Brain microvascular endothelial cell (primary cell): ENCODE measurements around the gene HS6ST2.
A peak's percentile ranks its signal among the peaks of the same experiment; 100 is the strongest.

Experiments used
- DNase-seq: peaks from one replicate; pipeline ENCODE4 v3.0.0-alpha.2; 2020
- H3K27ac ChIP-seq: fragments of 250-450 bp; sonication (Bioruptor Pico); 2 replicates; pipeline ENCODE4 v1.5.1; 2020; ENCODE audit warnings: mild to moderate bottlenecking, moderate library complexity
- H3K27me3 ChIP-seq: fragments of 250-450 bp; sonication (Bioruptor Pico); replicated peaks from 2 replicates; pipeline ENCODE4 v1.5.1; 2020; ENCODE audit warnings: mild to moderate bottlenecking
- H3K36me3 ChIP-seq: fragments of 250-450 bp; sonication (Bioruptor Pico); replicated peaks from 2 replicates; pipeline ENCODE4 v1.5.1; 2020; ENCODE audit warnings: mild to moderate bottlenecking
- H3K4me3 ChIP-seq: 2 replicates; pipeline ENCODE4 v1.5.1; 2011; ENCODE audit warnings: low read depth, mild to moderate bottlenecking, control low read depth, low read length, moderate library complexity
- in situ Hi-C: cut with HindIII; loops from 2 replicates; pipeline ENCODE4 v1.10.0; 2017; ENCODE audit warnings: low sequenced_read_pairs, low pct_ligation_motif_present
- TF ChIP-seq, protein P1 (sequence below): IDR thresholded peaks from 2 replicates; pipeline ENCODE4 v1.5.1; 2011; ENCODE audit warnings: low read depth, mild to moderate bottlenecking, moderate library complexity, low read length, control low read depth, inconsistent platforms; ENCODE audit errors: missing control alignments

Gene HS6ST2

DNA sequence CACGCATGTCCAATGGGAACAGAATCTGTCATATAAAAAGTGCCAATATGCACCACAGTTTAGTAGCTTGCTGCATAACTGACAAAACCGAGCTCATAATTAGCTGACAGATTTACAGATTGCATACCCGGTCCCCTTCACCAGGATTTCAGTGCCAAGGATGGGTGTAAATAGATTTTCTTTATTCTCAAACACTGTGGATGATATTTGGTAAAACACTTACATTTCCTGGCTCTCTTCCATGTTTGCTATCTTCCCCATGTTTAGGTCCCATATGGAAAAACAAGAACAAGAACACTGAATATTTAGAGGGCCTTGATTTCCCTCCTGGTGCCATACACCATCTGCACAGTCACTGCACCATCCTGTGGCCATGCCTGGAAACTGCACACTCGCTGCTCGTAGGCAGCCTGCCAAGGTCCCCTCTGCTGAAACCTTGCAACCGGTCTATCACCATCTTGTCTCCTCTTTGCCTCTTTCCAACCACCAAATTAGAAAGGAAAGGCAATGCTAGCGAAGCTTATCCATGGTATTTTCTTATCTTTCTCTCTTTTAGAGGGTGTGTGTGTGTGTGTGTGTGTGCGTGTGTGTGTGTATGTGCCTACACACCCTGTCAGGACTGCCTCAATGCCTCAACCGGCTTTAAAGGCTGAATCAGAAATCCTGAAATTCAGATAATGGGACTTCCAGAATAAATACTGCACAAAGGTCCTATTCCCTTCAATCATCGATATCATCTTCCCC lies 345.4 kb downstream of the HS6ST2 start:
- H3K27me3 ChIP-seq, result no peaks in the 10 kb centered on the region
- H3K27ac ChIP-seq, result no peak overlapping the region
- H3K36me3 ChIP-seq, result no peaks in the 10 kb centered on the region
- TF ChIP-seq, protein P1, sequence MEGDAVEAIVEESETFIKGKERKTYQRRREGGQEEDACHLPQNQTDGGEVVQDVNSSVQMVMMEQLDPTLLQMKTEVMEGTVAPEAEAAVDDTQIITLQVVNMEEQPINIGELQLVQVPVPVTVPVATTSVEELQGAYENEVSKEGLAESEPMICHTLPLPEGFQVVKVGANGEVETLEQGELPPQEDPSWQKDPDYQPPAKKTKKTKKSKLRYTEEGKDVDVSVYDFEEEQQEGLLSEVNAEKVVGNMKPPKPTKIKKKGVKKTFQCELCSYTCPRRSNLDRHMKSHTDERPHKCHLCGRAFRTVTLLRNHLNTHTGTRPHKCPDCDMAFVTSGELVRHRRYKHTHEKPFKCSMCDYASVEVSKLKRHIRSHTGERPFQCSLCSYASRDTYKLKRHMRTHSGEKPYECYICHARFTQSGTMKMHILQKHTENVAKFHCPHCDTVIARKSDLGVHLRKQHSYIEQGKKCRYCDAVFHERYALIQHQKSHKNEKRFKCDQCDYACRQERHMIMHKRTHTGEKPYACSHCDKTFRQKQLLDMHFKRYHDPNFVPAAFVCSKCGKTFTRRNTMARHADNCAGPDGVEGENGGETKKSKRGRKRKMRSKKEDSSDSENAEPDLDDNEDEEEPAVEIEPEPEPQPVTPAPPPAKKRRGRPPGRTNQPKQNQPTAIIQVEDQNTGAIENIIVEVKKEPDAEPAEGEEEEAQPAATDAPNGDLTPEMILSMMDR, result peak; percentile 80
- H3K4me3 ChIP-seq, result no peak overlapping the region
- in situ Hi-C loops, result no loop called here
- peak; percentile 27 for DNase-seq

DNA sequence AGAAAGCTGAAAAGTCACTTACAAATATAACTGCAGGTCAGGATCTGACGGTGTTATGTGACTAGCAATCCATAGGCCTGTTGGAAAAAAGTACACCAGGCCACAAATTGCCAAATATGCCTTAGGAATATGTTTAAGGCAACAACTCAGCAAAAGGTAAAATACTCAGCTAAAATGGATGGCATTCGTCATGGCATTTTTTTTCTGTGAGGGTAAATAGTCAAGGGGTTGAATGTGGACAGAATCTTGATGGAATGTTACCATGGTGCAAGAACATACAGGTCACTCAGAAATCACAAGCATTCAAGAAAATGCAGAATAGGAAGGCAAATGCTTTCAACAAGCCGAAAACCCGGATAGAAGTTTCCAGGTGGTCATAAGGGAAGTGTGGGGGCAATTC lies 347.9 kb downstream of the HS6ST2 start:
- no peaks in the 10 kb centered on the region for H3K36me3 ChIP-seq
- no peak overlapping the region for H3K27ac ChIP-seq
- H3K27me3 ChIP-seq, result no peaks in the 10 kb centered on the region
- in situ Hi-C loops, result no loop called here
- TF ChIP-seq, protein P1, result no peak
- DNase-seq, result no peak
- H3K4me3 ChIP-seq, result no peak overlapping the region

DNA sequence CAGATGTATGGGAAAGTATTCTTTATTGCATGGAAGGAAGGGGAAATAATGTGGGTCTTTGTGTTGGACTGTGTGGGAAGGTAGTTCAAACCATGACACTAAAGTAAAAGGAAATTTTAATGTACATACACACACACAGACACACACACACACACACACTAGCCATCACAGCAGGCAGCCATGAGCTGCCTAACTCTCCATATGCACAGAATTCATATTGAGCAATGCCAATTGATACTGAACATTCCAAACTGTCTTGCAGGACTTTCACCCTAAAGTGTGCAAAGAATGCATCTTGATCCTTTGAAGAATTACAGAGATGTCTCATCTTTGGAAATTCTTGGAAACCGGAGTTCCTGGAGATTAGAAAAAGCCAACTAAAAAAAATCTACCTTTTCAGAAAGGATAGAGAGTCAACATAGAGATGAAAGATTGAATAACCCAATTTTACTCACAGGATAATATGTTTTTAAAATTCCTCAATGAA lies 349.0 kb downstream of the HS6ST2 start:
- TF ChIP-seq, protein P1, result no peak
- Histone ChIP-seq H3K27me3 (no peaks in the 10 kb centered on the region), H3K4me3 (no peak overlapping the region), H3K27ac (no peak overlapping the region), H3K36me3 (no peaks in the 10 kb centered on the region)
- in situ Hi-C loops, result no loop called here
- no peak for DNase-seq

DNA sequence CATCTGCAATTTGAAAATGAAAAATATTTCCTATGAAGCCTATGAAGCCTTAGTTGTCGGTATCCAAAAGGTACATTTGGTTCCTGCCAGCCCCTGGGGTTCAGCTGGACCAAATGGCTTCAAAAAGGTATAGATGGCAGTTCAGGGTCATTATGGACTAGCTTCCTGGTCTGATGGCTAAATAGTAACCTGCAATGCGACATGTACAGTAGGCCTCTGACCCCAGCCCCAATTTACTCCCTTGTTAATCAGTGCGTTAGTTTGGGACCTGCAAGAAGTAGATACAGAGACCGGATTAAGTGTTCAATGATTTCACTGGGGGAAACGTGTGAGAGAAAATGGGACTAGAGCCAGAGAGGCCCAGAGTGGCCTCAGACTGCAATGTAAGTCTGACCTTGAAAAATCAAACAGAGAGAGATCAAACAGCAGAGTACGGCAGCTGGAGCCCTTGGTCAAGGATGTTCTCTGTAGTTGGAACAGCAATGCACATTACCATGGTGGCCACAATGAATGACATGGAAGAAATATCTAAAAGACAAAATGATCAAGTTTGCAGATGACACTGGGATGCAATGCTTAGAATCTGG lies 354.6 kb downstream of the HS6ST2 start:
- H3K36me3 ChIP-seq, result no peaks in the 10 kb centered on the region
- TF ChIP-seq, protein P1, result no peak
- in situ Hi-C loops, result no loop called here
- H3K27ac ChIP-seq, result no peak overlapping the region
- H3K4me3 ChIP-seq, result no peak overlapping the region
- no peaks in the 10 kb centered on the region for H3K27me3 ChIP-seq
- no peak for DNase-seq

DNA sequence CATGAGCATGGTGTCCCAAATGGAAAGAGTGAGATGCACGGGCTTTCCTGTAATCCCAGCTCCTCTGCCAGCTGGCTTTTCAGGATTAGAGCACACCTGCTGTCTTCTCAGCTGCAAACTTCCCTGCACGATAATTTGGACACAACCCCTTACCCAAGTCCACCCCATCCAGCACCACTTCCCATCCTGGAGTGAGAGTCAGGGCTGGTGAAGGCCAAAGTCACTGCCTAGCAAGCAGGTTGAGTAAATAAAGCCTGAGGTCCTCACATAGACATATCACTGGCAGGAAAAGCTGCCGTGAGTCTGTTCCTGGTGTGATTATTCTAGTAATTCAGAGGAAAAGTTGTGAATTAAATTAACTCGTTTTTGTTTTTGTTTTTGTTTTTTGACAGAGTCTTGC lies 355.7 kb downstream of the HS6ST2 start:
- Histone ChIP-seq H3K4me3 (no peak overlapping the region), H3K36me3 (no peaks in the 10 kb centered on the region), H3K27me3 (no peaks in the 10 kb centered on the region), H3K27ac (no peak overlapping the region)
- DNase-seq, result no peak
- in situ Hi-C loops, result no loop called here
- TF ChIP-seq, protein P1, result no peak
